GM21619 (cell line): Measurements from ENCODE around the gene LCAT.

ENCODE experiments used
- ATAC-seq: cut with Tn5 transposase; IDR thresholded peaks from one replicate; pipeline ENCODE4 v1.9.1; 2021; ENCODE audit not compliant: unreplicated experiment

Gene LCAT

DNA sequence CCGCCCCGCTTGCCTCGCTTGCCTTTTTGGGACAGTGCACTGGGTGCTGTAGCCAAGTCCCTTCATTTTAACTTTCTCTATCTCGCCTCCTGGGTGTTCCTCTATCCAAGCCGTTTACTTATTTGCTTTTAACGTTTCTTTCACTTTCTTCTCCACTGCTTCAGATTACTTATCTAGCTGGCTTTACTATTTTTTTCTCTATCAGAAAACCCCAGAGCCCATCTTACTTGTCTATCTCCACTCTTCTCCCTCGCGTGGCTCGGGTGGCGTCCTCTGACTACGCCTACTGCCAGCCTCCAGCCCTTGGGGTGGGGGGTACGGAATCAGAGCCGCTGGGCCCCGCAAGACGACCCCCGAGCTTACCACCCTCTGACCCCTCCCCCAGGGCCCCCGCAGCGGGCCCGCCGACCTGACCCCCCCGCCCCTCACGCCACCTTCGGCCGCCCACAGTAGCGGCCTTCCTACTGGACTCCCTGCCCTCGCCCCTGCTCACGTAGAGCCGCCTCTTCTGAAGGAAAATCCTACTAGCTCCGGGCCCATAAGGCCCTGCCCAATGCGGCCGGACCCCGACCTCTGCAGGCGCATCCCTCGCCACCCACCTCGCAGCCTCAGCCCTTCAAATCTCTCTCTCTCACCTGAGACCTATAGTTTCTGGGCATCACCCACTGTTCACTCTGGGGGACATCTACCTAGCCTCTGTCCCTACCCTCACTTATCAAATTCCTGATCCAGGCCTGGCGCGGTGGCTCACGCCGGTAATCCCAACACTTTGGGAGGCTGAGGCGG is 25.5 kb upstream of the LCAT start:
- ATAC-seq: no peak

DNA sequence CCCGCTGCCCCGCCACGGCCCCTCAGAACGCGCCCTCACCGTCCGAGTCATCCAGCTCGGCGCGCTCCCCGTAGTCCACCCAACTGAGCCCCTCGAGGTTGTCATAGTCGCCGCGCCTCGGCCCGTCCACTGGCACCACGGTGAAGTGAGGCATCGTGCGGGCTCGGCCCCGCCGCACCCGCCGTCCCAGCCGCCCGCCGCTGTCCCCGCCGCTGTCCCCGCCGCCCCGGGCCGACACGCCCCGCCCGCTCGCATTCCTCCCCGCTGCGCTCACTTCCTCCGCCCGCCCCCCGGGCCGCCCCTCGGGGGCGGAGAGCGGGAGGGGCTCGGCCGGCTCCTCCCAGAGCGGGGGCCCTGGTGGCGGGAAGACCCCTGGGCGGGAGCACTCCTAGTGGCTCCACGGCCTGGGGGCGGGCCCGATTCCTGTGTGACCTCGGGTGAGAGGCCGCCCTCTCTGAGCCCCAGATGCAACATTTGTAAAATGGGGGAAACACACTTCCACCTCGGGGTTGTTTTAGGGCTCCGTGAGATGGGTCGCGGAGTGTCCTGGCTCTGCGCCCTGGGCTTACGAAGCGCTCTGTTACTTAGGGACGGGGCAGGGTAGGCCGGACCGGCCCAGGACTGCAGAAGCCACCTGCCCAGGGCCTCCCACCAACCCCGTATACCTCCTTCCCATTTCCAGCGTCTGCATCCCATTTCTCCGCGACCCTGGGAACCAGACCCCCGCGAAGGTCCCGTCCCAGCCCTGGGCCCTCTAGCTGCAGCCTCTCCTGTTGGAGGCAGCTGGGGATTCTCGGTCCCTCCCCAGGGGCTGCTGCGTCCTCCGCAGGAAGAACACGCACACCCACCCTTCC is 24.7 kb upstream of the LCAT start, which contains the start of gene SLC12A4:
Gene SLC12A4, minus strand, starts transcription at position 238 of the 854 bp plus-strand sequence. Its CDS starts 84 bp downstream, at position 154.
- ATAC-seq: peak; percentile 66

DNA sequence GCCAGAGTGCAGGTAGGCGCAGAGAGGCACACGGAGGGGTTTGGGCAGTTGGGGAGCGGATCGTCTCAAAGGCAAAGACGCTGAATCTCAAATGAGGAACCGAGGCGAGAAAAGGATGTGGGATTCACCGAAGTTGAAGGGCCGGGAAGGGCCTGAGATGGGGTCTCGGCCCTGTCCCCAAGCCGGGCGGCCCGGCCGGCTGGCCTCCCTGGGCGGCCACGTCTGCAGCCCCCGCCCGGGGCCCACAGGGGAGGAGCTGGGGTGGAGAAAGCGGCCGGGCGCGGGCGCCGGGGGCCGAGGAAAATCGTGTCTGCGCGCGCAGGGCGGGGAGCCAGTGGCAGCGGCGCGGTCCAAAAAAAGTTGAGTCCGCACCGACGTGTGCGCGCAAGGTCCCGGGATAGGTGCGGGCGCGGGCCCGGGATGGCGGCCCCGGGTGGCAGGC is 24.1 kb upstream of the LCAT start:
- ATAC-seq: peak; percentile 27

DNA sequence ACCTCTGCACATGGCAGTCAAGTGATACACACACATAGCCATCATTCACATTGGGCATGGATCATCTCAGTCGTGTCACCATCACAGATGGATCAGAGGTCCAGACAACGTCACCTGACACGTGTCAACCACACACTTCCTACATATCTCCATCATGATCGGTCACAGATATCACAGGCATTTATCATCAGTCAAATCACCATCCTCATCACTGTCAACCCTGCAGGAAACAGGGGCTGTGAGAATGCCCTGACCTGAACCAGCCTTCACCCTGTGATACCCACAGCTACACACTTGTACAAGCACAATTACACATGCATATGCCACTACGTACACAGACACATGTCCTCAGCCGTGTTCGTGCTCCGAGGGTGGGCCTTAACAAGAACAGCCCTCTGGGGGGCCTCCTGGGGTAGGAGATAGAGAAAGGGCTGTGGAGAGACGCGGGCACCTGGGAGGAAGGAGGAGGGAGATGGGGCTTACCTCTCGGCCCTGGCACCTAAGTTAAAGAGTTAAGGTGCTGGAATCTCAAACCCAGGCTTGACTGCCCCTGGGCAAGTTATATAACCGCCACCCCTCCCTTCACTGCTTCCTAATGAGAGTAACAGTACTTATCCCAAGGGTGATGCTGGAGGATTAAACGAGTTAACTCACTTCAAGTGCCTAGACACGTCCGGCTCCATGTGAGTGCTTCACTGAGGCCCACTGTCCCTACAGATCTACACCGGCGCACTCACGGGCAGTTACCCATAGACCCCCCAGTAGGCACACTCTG is 23.4 kb upstream of the LCAT start:
- ATAC-seq: no peak

DNA sequence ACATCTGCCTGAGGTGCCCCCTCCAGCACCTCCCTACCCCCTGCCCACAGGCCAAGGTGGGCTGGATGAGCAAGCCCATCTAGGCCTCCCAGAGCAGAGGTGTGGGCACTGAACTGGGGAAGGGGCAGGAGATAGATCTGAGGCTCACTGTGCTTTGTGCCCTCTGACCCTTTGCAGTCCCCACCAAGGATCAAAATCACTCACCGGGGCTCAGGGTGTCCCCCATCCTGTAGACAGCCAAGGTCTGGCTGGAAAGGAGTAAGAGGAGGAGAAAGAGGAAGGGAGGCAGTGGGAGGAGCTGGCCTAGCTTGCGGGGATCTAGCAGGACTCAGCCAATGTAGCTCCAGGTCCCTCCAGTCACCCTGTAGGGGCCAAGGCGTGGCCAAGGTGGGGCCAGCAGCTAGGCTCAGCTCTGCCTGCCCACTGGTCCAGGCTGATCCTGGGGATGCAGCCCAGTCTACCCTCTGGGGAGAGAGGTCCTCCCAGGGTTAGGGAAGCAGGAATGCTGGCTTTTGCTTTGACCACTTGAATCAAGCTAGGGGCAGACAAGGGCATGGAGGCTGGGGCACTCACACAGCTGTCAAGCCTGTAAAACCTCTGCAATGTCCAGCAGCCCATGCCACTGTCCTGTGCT is 22.7 kb upstream of the LCAT start:
- no peak for ATAC-seq

DNA sequence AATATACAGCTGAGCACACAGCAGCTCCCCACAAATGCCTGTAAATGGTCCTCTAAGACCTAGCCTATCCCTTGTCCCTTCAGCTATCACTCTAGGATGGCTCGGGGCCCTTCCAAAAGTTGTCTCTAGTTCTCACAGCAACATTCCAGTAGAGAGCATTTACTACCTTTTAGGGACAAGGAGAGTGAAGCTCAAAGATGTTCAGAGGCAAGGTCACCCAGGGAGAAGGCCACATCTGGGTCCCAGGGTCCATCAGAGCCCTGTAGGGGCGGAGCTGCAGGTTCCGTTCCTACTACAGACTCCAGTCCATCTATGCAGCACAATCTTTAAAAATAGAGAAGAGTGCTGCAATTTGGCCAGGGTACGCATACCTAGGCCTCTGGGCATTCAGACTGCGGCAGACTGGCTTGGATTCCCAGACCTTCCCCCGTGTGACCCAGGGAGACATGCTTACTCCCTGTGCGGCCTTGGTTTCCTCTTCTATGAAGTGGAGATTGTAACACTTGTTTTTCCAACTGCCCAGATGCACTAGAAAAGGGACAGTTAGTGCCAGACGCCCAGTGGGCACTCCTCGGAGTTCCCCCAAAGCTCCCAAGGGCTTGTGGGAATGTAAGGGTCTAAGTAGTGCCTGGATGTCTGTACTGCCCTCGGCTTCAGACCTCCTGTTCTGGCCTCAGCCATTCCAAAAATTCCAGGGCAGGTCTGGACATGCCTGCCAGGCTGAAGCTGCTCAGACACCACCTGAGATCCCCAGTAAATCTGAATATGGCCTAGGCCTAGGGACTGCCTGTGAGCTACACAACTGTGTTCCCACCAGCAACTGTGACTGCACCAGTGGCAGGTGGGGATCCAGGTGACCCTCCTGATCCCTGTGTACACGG is 22.0 kb upstream of the LCAT start:
- no peak for ATAC-seq

DNA sequence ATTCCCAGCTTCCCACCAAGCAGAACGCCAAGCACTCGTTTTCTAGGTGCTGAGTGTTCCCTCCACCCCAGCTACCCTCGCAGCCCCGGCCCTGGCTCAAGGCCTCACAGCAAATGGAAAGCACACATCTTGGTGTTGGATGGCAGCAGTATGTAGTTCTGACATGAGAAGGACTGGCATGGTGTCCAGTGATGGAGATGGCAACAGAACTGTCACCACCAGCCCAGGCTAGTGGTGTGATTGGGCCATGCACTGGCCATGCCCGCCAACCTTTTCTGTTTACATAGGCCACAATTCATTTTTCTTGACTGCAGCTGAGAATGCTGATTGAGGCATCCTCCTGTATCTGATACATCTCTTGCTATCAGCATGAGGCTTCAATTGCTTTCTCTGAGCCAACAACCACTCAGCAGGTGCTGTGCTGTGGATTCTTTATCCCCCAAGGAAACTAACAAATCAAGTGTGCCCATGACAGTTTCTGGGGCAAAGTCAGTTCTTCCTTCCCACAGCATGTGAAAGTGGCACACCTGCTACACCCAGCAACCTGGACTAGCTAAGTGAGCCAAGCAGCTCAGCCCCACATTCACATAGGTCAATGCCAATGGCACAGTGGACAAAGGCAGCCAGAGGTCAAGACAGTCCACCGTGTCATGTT is 20.7 kb upstream of the LCAT start:
- no peak for ATAC-seq

DNA sequence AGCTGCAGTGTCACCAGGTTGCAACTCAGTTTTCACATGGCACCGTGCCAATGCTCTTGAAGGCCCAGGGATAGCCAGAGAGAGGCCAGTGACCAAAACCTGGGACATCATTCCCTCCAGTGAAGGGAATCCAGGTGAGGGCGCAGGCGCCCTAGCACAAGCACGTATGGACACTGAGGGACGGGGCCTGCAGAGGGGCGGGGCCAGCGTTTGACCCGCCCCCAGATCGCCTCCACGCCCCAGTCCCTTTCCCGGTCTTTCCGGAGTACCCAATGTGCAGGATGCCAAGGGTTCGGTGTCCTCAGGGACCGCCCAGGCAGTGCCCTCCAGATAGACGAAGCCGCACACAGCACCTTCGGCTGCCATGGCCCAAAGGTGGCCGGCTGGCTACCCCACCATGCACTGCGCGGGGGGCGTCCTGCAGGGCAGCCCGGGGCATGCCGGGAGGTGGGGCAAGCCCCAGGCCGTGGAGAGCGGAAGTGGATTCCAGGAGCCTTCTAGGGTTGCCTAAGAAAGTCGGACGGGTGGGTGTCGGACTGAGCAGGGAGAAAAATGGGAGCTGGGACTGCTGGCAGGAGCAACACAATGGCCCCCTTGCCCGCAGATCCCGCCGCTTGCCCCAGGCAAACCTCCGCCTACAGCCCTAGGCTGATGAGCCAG is 19.9 kb upstream of the LCAT start:
- ATAC-seq: no peak

DNA sequence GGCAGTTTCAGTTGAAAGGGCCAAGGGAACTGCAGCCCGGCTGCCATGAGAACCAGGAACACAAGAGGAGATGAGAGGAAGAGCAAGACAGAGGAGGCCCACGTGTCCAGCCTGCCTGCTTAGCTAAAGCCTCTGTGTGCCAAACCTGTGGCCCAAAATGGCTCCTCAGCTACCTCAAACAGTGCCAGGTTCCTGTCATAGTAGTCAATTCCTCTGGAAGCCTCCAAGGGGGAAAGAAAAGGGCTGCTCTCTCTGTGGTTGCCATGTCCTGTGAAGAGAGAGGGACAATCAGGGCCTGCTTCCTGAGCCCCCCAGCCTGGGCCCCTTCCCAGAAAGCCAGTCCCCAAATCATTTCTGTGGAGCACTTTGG is 19.4 kb upstream of the LCAT start:
- no peak for ATAC-seq

DNA sequence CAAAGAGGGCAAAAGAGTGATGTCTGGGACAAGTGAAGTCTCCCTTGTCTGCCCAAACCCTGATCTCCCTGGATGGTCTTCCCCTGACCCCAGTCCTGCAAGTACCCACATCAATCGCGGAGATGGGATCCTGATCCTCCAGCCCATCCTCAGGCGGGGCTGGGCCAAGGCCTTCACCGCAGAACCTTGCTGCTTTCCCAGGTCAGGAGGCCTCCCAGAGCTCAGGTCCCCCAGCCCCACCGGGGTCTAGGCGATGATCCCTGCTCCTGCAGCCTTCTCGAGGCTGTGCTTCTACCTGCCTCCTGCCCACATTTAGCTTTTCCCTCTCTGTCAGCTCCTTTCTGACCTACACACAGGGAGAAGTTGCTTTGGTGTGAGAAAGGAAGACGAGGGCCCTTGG is 18.2 kb upstream of the LCAT start:
- no peak for ATAC-seq

DNA sequence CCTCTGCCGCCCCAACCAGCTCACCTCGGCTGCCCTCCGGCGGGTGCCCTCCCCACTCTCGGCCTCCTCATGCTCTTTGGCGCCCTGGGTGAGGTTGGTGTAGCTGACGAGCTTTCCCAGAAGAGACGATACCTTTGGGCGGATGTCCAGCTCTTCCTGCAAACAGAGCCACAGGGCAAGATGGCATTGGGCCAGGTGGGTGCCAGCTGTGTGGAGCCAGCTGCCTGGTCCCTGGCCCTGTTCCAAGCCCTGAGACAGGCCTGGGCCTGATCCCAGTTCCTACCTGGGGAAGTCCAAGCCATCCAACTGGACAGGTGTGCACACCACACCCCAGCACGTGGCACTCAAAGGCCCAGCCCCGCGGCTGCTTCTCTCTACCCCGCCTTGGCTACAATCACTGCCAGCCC is 17.6 kb upstream of the LCAT start:
- ATAC-seq: no peak

DNA sequence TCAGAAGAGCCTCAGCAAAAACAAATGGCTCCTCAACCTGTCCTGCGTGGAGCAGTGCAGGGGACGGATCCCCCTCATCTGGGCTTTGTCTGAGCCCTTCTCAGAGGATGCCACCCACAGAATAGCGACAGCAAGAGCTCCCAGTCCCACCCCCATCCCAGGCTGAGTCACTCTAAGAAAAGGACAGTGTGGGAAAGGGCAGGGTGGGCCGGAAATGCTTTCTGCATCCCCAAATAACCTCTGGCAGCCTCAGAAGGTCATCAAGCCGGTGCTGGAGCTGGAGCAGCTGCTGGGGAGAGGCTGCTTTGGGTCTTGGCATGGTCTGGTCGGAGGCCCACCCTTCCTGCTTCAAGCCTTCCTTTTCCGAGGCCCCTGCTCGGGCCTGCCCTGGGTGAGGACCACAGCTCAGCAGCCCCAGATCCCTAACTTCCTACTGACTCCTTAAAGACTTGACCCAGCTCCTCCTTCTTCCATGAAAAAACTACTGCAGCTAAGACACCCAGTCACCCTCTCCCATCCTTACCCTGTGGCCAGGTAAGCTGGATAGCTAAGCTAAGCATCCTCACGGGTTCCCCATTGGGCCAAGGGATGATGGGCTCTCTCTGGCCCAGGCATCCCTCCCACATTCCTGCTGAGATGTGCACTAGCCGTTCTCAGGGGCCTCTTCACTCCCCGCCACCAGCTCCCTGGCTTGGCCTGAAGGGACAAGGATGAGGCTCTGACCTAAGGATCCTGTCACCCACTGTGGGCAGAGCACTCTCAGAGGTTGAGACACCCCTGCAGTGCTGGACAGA is 15.8 kb upstream of the LCAT start:
- no peak for ATAC-seq

DNA sequence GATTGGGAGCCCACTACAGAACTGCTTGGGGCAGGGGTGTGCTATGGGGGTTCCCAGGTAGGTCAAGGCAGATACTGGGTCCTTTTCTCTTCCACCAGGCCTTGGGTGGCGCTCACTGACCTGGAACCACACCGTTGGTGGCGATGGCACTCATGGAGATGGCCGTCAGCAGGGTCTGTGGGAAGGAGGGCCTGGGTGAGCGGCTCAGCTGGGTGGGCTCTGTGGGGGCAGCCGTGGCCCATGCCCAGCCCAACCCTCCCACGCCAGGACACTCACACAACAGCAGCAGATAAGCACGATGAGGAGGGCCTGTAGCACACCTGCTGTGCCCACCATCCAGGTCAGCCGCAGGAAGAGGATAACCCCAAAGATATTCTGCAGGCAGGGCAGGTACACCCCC is 13.7 kb upstream of the LCAT start:
- no peak for ATAC-seq

DNA sequence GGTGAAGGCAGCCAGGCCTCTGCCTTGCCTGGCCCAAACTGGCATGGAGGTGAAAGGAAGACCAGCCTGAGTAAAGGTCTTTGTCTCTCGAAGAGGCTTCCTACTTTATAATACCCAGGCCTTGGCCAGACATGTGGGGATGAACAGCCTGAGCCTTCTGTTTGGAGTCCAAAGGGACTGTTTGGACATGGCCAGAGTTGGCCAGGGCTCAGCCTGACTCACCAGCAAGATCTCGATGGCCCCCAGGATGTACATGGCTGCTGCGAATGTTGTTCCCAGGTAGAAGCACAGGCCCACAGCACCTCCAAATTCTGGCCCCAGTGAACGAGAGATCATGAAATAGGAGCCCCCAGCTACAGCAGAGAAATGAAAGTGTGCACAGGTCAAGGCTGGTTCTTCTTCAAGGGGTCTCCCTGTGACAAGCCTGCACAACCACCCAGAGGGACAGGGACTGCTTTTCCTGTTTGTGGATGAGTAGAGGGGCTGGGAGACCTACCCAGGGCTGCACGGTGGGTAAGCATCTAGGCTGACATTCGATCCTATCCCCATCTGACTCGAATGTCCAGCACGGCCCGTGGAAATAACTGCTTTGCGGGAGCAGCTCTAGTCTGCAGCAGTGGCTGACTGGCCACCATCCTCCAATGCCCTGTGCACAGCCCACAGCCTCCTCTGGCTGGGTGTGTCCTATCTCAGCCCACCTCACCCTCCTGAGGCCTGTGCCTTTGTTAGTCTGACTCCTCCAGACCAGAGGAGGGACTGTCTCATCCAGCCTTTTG is 10.7 kb upstream of the LCAT start:
- no peak for ATAC-seq

DNA sequence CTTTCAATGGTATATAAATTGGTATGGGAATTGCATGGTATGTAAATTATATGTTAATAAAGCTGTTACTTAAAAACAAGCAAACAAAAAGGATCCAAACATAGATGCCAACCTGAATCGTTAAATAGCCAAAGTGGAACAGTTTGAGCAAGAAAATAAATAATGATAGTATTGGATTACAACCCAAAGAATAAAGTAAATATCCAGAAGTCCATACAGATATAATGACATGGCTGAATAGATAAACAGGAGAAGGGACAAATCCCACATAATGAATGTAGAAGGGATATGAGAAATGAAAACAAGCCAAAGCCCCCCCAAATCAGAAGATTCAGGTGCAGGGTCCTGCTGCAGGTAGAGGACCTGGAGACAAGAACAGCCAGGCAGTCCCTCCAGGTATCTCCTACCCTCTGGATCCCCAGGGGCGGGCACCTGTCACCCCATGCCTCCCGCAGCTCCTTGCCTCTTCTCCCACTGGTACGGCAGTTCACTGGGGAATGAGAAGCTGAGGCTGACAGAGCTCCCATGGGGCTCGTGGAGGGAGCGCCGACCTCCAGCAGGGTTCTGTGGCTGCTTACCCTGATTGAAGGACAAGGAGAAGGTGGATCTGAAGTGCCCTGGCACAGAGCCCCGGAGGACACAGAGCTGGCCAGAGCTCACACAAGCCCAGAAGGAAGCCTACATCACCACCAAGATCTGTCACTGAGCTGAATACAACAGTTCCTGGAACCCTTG is 9.9 kb upstream of the LCAT start:
- no peak for ATAC-seq

DNA sequence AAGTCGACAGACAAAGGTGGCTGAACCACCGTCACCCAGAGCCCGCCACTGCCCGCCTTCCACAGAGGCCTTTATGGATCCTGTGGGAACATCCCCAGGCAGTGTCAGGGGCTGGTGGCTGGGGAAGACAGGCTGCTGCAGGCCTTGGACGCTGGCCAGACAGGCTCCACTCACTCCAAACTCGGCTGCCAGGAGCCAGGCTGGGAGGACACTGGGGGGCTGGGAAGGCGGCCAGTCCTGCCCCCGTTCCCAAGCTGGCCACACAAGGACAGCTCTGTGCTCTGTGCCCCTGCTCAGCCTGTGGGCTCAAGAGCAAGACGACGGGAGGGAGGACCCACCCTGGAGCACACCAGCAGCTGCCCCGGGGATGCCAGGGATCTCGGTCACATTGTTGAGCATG is 7.6 kb upstream of the LCAT start:
- no peak for ATAC-seq
